ENCODE measurements around the gene TOM1. TPM values are rescaled to one million over a fixed set of nuclear protein-coding genes. Genes with fewer than 3 reads are reported as not detected.
A peak's percentile ranks its signal among the peaks of the same experiment; 100 is the strongest.

Gene TOM1
- total RNA-seq, 4 donors from 2014 or later: 56.3 to 183 (median 104) TPM

GRCh38 chr22:35367331-35367886 lies 67.7 kb downstream of the TOM1 start:
- in situ Hi-C loops (cut with MboI; ENCODE audit: low pct_ligation_motif_present in 1 of 4, low pct_unique_long_range_greater_than_20kb in 1 of 4, low sequenced_read_pairs in 3 of 4): no loop called here
- Histone ChIP-seq H3K27me3 (no peaks in the 10 kb centered on the region), H3K9me3 (no peaks in the 10 kb centered on the region), H3K4me3 (no peak overlapping the region), H3K36me3 (no peaks in the 10 kb centered on the region), H3K4me1 (peaks cover 8 to 30% (median 20%) of the 10 kb centered on the region in 4 donors), H3K27ac (peak overlapping the region; percentile 30 to 59 (median 46))
- DNase-seq: peak; percentile 55
- WGBS, 2 donors (ENCODE audit: low coverage in 1 of 2): 22 to 41% methylated on average over 9 of the region's 9 CpGs
- intact Hi-C loops (cut with DNase I; ENCODE audit: low total_unique reads): loop anchor here (10.0 kb wide), 1 partner anchor 993 kb away; no protein-coding TSS in a partner anchor
- TF ChIP-seq POLR2AphosphoS5 (IDR thresholded peaks at IDR 0.05) (no peak), POLR2A (IDR thresholded peaks at IDR 0.05) (no peak), CTCF (IDR thresholded peaks at IDR 0.05) (no peak), EP300 (IDR thresholded peaks at IDR 0.05; ENCODE audit: low read depth) (no peak)

DNA sequence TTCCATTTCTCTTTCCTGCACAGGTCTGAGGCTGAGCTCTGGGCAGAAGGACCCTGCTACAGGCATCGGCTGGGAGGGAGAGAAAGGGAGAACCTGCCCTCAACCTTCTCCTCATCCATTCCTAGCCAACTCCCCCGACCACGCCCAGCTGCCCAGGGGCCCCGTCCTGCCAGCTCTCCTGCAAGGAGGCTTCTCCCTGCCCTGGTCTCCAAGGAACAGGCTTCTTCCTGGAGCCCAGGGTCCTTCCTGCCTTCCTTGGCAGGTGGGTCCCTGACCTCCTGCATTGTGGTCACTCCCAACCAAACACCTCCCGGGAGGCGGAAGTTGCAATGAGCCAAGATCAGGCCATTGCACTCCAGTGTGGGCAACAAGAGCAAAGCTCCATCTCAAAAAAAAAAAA lies 68.7 kb downstream of the TOM1 start:
- Histone ChIP-seq H3K27ac (peak overlapping the region in 1 of 4 donors; percentile 45), H3K9me3 (no peaks in the 10 kb centered on the region), H3K36me3 (no peaks in the 10 kb centered on the region), H3K27me3 (no peaks in the 10 kb centered on the region), H3K4me3 (no peak overlapping the region), H3K4me1 (peaks cover 8 to 39% (median 20%) of the 10 kb centered on the region in 4 donors)
- in situ Hi-C loops (cut with MboI; ENCODE audit: low pct_ligation_motif_present in 1 of 4, low pct_unique_long_range_greater_than_20kb in 1 of 4, low sequenced_read_pairs in 3 of 4): no loop called here
- 63% methylated on average over 6 of the region's 6 CpGs; no CpG with 5 or more reads in 1 of the 2 donors for WGBS, 2 donors (ENCODE audit: low coverage in 1 of 2)
- intact Hi-C loops (cut with DNase I; ENCODE audit: low total_unique reads): loop anchor here (10.0 kb wide), 1 partner anchor 994 kb away; no protein-coding TSS in a partner anchor
- DNase-seq: no peak
- TF ChIP-seq POLR2AphosphoS5 (IDR thresholded peaks at IDR 0.05): no peak
- TF ChIP-seq POLR2A (IDR thresholded peaks at IDR 0.05): no peak
- TF ChIP-seq EP300 (IDR thresholded peaks at IDR 0.05; ENCODE audit: low read depth): no peak
- TF ChIP-seq CTCF (IDR thresholded peaks at IDR 0.05): no peak

DNA sequence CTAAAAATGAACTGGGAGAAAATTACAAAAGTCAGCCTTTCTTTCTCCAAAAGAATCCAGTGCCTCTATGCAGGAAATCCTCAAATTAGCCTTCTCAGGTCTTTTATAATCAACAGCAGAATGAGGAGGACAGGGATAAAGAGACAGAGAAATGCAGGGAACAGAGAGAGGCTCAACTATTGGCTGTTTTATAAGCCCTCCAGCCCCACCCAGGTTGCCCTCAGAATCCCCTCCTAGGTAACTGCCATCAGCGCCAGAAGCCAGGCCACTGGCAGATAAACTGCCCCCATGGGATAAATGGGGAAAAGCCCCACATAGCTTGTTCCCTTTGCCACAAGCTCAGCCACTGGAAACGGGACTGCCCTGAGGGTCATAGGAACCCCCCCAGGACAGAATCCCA lies 70.3 kb downstream of the TOM1 start:
- H3K4me3 ChIP-seq: no peak overlapping the region
- no peak overlapping the region for H3K27ac ChIP-seq
- no peaks in the 10 kb centered on the region for H3K27me3 ChIP-seq
- intact Hi-C loops (cut with DNase I; ENCODE audit: low total_unique reads): loop anchor here (1.0 to 10.0 kb wide), 2 partner anchors 37 to 995 kb away; no protein-coding TSS in a partner anchor
- no peaks in the 10 kb centered on the region for H3K9me3 ChIP-seq
- WGBS, 2 donors (ENCODE audit: low coverage in 1 of 2): 57 to 79% methylated on average over 1 to 2 of the region's 2 CpGs
- no peak for TF ChIP-seq POLR2A (IDR thresholded peaks at IDR 0.05)
- no peak for TF ChIP-seq CTCF (IDR thresholded peaks at IDR 0.05)
- no peak for TF ChIP-seq POLR2AphosphoS5 (IDR thresholded peaks at IDR 0.05)
- TF ChIP-seq EP300 (IDR thresholded peaks at IDR 0.05; ENCODE audit: low read depth): no peak
- H3K36me3 ChIP-seq: no peaks in the 10 kb centered on the region
- H3K4me1 ChIP-seq: peaks cover 8 to 43% (median 20%) of the 10 kb centered on the region in 4 donors
- in situ Hi-C loops (cut with MboI; ENCODE audit: low pct_ligation_motif_present in 1 of 4, low pct_unique_long_range_greater_than_20kb in 1 of 4, low sequenced_read_pairs in 3 of 4): no loop called here
- no peak for DNase-seq

GRCh38 chr22:35373781-35374180 lies 74.1 kb downstream of the TOM1 start:
- Histone ChIP-seq H3K4me3 (no peak overlapping the region), H3K27ac (no peak overlapping the region), H3K4me1 (peaks cover 23 to 59% (median 33%) of the 10 kb centered on the region in 4 donors), H3K9me3 (no peaks in the 10 kb centered on the region), H3K36me3 (no peaks in the 10 kb centered on the region), H3K27me3 (no peaks in the 10 kb centered on the region)
- no peak for DNase-seq
- intact Hi-C loops (cut with DNase I; ENCODE audit: low total_unique reads): no loop called here
- in situ Hi-C loops (cut with MboI; ENCODE audit: low pct_ligation_motif_present in 1 of 4, low pct_unique_long_range_greater_than_20kb in 1 of 4, low sequenced_read_pairs in 3 of 4): no loop called here
- 65% methylated on average over 6 of the region's 6 CpGs for whole genome bisulfite sequencing, 2 donors (ENCODE audit: low coverage in 1 of 2)
- TF ChIP-seq POLR2A (IDR thresholded peaks at IDR 0.05): no peak
- no peak for TF ChIP-seq CTCF (IDR thresholded peaks at IDR 0.05)

Data from transverse colon (tissue), 4 donors.